T-helper 22 cell (primary cell): ENCODE data around the gene ZC3H6.
A peak's percentile ranks its signal among the peaks of the same experiment; 100 is the strongest.
"Not testable (repeated sequence)": the region's sequence is repeated elsewhere in the genome, so short reads cannot be mapped to it uniquely, and the experiment has no call there.

Source experiments
- DNase-seq: peaks from one replicate; pipeline ENCODE4 v3.0.0-alpha.2; 2020; ENCODE audit warnings: low read depth

Gene ZC3H6

DNA sequence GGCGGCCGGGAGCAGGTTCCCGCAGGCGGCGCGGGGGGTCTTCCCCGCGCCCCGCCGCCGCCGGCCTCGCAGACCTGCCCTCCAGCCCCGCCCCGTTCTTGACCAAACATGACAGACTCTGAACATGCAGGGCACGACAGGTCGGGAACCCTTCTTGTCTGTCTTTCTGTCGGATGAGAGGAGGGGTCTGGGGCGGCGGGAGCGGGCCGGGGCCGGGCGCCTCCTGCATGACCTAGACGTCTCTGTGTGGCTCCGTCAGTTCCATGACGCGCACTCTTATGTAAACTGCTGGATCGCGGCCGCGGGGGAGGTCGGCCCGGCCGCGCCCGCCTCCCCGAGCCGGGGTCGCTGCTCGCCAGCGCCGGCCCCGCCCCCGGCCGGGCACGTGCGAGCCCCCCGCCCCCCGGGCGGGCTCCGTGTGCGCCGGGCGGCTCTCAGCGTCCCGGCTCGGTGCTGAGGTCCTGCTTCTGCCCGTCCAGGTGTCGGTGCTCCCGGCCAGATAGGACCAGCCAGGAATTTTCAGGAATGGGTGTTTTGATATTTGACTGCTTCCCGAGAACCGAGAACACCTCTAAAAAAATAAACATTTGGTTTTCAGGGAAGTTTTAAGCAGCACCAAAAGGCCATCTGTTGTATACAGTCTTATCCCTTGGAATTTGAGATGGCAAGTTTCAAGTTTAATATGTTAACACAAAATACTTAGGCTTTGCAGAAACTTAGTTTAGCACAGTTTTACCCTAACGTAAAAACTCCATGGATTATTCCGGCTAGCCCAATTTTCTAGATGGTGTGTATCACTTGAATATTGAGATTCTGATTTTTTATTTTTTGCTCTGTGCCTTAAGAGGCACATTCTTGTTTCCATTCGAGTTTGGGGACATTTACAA lies 733 bp downstream of the ZC3H6 start:
- DNase-seq, result peak; percentile 71

DNA sequence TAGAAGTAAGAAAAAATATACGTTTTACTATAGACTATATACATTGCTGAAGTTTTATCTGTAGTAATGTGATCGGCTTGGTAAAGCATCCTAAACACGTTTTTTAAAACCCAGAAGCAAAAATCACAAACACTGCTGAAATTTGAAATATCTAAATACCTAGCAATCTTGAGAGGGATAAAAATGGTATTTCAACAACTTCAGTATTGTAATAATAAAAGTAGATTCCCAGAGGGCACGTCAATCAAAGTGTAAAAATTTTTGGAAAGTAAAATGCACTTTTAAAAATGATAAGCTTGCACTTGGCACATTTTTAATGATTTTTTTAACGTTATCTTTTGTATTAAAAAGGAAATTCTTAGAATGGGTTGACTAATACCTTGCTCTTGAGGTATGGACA lies 1.6 kb downstream of the ZC3H6 start:
- no peak for DNase-seq

DNA sequence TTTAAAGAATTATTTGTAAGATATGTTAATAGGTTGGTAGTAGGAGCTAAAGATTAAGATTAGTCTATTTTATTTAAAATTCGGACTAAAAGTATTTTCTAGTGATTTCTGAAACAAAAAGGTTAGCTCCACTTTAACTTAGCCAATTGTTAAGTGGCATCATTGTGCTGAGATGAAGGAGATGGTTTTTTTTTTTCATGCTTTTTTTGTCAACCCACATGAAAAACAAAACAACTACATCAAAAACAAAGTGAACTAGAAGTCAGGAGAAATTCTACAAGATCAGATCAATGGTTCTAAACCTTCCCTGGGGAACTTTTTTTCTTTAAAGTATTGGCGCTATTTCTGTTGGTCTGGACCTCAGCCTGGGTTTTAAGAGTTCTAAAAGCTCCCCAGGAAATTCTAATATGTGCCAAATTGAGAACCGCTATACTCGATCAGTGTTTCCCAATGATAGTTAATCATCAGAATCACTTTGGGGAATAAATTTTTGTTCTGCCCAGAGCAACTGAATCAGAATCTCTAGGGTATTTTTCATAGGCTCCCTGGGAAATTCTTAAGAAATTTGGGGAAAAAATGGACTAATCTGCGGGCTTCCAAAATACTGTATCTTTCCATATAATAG lies 2.3 kb downstream of the ZC3H6 start:
- no peak for DNase-seq

DNA sequence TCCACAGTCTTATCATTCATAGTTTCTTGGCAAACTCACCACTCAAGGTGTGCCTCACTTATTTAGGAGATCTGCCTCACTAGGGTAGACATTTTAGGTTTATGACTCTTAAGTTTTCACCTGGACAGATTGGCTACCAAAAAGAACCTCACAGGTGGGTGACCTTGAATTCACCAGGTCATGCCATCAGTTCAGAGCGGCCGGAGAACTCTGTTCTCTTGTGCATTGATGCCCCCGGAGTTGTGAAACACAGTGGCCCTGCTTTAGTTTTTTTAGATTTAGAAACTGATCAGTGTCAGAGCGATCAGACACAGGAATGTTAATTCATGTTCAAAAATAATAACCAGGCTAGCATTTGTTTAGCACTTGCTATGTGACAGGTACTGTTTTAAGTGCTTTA lies 6.7 kb downstream of the ZC3H6 start:
- DNase-seq, result not testable (repeated sequence)

DNA sequence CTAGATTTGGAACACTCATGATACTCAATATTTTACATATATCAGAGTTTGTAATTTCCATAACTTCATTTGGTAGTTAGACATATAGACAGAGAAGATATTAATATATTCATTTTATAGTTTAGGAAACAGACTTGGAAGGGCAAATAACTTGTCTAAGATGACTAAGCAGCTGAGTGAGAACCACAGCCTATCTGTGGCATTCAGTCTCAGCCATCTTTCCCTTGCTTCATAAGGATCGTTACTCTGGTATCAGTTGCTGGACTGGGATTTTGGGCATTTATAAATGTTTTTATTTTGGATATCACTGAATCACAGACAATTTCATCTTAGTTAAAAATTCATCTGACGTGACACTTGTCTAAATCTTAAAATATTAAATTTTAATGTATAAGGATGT lies 8.1 kb downstream of the ZC3H6 start:
- not testable (repeated sequence) for DNase-seq

DNA sequence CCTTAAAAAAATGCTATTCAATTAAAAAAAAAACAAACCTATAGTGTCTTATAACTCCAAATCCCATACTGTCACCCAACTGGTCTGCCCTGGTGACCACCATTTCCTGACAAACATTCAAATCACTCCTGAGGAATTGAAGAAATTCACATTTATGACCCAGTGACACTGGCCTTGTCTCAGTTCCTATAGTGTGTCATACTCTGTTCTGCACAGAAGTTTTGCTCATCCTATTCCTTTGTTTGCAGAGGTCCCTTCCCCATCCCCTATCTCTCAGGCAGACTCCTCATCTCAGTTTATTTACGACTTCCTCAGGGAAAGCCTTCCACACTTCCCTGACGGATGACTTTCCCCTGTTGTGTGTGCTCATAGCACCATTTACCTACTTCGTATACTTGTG lies 14.7 kb downstream of the ZC3H6 start:
- DNase-seq, result no peak

DNA sequence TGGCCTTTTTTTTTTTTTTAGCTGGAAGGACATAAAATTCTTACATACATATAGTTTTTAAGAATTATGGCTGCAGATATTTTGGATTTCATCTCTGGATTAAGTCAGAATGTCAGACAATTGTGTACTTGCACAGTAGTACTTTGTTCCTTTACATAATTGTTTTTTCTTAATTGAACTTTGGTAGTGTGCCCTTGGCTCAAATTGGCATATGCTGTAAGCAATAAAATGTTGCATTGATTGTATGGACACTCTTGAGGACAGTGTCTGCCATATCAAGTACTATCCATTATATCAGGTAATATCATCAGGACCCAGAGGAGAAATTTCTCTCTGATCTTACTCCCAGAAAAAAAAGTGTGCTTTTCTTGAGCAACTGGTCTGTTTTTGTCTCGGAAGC lies 15.3 kb downstream of the ZC3H6 start:
- DNase-seq, result no peak

DNA sequence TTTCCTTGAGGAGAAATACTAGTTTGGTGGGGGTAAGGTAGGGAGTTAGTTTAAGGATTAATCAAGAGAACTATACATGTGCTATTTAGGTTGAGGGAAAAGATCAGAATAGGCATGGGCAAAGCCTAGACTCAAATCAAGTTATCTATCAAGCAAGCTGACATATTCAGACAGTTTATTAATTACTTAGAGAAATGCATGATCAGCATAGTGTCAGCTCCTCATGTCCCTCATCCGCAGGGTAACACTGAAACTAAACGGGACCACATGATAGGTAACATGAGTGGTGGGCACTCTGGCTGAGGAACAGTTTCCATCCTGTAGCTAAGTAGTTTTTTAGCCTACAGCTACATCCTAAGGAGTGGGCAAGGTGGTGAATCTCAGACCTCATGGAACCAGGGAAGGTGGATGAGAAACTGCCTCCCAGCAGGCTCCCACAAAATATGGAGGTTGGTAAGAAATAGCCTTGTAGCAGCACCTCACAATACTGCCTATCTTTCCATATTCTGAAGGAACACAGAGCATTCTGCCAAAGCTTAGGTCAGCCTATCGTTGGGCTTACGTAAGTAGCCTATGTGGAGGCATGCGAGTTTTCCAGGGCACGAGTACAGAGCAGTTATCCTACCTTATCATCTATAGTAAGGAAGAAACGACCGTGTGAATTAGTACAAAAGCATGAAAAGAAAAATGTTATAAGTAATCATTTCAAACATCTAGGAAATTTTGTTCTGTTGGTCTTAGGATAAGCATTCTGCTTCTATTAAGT lies 18.4 kb downstream of the ZC3H6 start:
- no peak for DNase-seq

DNA sequence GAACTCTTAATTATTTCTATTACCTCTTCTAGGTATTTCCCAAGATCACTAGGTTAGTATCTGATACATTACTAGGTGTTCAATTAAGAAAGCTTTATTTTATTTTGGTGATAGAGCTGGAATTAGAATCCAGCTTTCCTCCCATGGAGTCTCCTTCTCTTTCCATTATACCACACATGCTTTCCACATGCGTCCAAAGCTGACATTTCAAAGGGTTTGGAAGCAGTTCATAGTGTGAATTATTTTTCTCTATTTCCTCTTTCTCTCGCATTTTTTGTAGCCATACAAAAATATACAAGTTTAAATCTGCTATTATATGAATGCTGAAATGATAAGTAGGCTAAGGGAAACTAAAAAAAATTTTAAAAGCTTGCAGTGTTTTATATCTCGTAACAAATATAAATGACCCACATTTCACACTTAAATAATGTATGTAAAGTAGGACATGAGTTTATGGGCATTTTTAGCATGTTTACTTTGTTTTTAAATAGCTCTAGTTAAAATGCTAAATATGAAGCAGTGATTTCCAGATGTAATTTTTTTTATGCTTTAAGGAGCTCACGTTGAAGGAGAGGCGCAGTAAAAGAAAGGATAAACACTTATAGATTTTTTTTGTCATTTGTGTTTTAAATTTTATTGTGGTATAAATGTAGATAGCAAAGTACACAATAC lies 20.1 kb downstream of the ZC3H6 start:
- no peak for DNase-seq

DNA sequence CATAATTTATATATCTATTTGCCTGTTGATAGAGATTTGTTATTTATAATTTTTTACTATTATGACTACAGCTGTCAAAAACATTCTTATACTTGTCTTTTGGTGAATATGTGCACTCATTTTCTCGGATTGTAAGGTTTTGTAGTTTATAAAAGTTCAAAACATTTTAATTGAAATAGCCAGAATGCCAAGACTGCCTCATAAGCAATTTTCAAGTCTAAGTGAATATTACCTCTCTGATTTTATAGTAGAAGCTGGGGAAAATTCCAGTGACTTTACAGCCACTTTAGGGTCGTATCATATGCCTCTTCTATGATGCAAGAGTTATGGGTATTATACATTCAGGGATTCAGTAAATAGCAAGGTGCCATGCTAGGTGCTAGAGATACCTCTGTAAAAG lies 21.0 kb downstream of the ZC3H6 start:
- DNase-seq, result no peak

DNA sequence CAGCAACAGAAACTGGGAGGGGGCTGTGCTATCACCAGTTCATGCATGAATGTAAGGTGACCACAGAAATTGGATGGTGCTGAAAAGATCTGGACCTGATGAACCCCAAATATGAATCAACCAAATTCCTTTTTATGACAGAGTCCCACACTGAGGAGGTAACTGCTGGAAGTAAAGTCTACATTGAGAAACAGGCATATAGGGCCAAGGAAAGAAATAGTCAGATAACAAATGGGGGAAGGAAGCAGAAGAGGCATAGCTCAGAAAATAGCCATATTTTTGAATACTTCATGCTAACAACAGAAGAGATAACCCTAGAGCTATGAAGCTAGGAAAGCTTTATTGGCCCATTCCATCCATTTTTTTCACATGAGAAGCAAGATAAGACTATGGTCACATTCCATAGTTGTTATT lies 25.8 kb downstream of the ZC3H6 start:
- no peak for DNase-seq

DNA sequence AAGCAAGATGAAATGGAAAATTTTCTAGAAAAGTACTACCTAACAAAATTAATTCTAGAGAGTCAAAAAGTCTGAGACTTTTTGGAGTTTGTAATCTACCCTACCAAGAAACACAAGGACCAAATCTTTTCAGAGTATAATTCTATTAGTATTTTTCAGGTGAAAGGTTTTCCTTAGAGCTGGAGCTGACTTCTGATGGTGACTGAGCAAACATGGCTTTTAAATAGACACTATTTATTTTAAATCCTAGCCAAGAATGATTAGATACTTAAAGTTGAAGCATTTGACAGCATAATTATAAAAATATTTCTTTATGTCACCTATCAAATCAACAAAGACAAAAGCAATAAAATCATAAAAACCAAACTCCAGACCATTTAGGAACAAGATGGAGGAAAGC lies 26.6 kb downstream of the ZC3H6 start:
- no peak for DNase-seq

DNA sequence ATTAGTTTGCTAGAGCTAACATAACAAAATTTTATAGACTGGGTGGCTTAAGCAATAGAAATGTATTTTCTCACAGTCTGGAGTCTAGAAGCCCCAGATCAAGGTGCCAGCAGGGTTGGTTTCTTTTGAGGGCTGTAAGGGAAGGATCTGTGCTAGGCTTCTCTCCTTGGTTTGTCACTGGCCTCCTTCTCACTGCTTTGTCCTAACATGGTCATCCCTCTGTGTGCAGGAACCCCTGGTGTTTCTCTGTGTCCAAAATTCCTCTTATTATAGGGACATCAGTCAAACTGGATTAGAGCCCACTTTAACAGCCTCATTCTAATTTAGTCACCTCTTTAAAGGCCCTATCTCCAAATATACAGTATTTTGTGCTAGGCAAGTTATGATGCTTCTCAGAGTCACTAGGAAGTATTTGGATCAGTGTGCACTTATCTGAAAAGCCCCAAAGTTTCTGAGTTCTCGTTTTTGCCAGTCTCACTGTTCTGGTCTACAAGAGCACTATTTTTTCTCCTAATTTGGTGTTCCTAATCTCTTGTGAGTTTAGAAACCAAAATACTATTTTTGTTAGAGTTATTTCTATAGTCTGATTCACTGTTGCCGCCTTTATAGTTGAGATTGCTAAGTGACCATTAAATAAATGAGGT lies 29.0 kb downstream of the ZC3H6 start:
- no peak for DNase-seq

DNA sequence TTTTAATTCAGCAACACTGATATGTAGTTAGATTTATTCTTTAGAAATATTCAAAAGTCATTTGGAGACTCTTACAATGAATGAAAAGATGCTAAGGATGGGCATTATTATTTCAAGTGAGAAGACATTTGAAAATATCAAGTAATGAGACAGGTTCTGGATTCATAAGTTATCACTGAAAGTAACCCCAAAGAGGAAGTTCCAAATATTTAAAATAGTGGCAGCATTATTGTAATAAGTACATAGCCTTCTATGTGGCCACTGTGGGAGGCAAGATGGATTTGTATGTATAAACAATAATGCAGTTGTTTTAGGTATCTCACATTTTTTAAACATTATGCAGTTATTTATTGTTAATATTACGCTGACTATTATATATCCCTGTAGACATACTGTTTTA lies 29.7 kb downstream of the ZC3H6 start:
- no peak for DNase-seq

DNA sequence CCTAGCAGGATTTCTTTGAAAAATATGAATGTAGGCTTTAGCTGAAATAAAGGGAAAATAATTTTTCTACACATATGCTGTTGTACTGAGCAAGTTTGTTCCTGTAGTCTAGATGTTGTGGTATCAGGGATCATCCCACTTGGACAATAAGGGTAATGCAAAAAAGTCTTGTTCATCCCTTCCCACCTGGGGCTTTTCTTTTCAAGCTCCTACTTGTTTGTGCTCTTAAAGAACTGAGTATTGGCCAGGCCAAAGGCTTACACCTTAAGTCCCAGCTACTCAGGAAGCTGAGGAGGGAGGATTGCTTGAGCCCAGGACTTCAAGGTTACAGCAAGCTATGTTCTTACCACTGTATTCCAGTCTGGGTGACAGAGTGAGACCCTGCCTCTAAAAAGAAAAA lies 35.5 kb downstream of the ZC3H6 start:
- no peak for DNase-seq

DNA sequence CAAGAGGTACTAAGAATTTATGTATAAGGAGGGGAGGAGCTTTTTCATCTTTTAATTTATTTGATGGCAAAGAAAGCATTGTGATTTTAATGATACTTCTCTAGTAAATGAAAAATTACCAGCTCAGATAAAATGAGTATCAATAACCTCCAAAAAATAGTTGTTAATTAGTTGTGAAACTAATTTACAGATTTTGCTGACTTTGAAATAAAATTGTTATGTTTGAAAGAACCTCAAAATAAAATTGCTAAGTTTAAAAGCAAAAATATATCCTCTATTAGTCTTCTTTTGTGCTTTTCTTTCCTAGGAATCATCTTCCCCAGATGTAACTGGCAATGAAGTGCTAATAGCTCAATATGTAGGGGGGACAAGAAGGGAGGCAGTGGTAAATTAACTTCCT lies 36.5 kb downstream of the ZC3H6 start:
- DNase-seq, result no peak

DNA sequence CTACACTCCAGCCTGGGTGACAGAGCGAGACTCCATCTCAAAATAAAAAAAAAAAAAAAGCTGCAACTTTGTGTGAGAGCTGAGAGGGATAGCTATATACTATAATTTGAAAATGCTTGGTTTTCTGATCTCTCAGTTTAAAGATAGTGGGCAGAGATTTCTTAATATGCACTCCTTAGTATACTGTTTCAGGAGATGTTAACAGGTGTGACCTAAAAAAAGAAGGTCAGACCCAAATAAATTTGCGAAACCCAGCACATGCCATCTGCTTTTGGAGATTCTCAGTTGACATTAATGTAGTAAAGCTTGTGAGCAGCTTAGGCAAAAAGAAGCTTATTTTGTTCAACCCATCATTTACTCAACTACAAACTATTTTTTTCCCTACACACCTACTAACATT lies 37.4 kb downstream of the ZC3H6 start:
- DNase-seq, result no peak

DNA sequence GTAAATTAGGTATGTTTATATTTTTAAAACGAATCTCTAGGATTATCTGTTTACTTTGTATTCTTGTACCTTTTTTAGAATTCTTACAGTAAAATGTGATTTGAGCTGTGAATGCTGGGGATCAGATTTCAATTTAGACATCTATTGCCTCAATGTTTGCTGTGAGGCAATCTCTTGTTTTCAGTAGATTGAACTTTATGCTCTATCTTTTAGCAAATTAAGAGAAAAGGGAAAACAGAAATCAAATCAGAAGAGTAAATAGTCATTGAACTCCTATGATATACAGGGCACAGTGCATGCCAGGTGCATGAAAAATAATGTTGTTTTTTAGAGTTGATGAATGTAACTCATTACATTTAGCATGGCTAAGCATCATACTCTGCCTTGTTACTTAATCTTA lies 39.5 kb downstream of the ZC3H6 start:
- DNase-seq, result no peak

DNA sequence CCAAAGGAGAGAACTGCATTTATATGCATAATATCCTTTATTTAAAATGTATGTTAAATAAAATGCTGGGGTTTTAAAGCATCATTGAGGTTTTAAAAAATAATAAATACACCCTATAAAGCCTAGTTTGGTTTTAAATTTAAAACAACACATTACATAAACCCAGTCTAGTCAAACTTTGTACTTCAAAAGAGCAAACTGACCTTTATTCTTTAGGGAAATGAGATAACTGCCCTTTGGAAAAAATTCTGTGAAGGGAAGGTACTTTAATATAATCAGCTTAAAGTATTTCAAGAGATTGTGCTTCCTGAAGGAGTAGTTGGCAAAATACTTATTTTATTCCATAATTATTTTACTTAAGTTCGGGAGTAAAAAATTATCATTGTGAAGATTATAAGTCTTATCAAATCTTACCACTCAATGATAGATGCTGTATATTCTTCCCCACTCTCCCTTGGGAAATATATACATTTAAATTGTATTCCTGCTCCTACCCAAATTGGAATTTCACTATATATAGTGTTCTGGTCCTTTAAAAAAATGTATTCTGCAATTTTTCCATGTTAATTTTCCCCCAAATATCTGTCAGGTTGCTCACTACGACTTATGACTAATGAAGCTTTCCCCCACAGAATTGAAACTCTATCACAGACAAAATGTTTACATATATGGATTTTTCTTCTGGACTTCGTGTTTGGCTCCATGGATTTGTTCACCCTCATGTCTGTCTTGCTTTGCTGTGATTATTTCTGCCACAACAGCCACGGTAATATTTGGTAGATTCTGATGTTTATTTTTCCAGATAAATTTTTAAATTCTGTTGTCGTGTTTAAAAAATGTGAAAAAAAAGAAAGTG lies 42.1 kb downstream of the ZC3H6 start:
- no peak for DNase-seq

DNA sequence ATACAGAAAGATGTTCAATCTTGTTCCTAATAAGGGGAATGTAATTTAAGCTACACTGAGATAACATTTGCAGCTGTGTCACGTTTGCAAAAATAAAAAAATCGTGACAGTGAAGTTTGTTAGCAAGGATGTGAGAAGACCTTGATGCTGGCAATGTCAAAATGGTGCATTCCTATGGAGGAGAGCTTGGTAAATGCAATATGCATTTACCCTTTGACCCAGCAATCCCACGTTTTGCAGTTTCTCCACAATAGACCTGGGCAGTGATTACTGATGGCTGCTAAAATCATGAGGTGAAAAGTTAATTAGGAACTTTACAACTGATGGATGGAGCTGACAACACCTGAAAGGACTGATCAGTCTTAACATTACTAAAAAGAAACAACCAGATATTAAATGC lies 43.1 kb downstream of the ZC3H6 start:
- DNase-seq, result no peak
